PFSK-1 (cell line): Measurements from ENCODE around the gene SH3PXD2A.

Experiments used
- POLR2AphosphoS5 ChIP-seq: IDR thresholded peaks from 2 replicates; pipeline ENCODE4 v1.6.1; 2012; ENCODE audit warnings: low read depth, mild to moderate bottlenecking, control low read depth, low read length, moderate library complexity
- TAF1 ChIP-seq: IDR thresholded peaks from 2 replicates; pipeline ENCODE4 v1.6.1; 2012; ENCODE audit warnings: low read length, control low read depth, borderline replicate concordance; ENCODE audit not compliant: insufficient read depth

DNA sequence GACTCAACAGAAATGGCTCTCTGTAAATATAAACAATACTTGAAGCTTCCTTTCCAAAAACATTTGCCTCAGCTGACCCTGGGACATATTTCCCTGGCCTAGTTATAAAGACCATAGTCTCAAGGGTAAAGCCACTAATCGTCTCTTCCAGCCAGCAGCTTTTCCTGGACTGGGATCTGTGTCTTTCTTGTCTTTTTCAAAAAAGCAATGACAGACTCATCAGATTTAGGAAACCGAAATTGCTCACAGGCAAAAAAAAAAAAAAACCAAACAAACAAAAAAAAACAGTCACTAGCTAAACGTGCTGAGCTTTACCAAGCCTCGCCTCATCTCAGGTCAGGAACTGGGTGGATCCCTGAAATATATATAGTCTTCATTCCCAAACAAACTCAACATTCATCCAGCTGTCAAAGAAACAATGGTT is 39.1 kb upstream of the SH3PXD2A start:
- TF ChIP-seq TAF1 (no peak), POLR2AphosphoS5 (no peak)
